ENCODE data around the gene CDK2AP2.
"Not testable (repeated sequence)": the region's sequence is repeated elsewhere in the genome, so short reads cannot be mapped to it uniquely, and the experiment has no call there.

- TF ChIP-seq CTCF (IDR thresholded peaks at IDR 0.05; ENCODE audit: insufficient read depth, low read length); POLR2AphosphoS5 (IDR thresholded peaks at IDR 0.05; ENCODE audit: low read depth): not testable (repeated sequence)
Measured at GRCh38 chr11:67511558-67511957, 3.6 kb upstream of the CDK2AP2 start.

Measured in HL-60 (cell line).